HG02759 (cell line): ENCODE data around the gene ZCCHC14.
"Not testable (repeated sequence)": the region's sequence is repeated elsewhere in the genome, so short reads cannot be mapped to it uniquely, and the experiment has no call there.

Experiments used
- ATAC-seq: cut with Tn5 transposase; IDR thresholded peaks from one replicate; pipeline ENCODE4 v1.9.1; 2021; ENCODE audit warnings: mild to moderate bottlenecking, moderate library complexity; ENCODE audit not compliant: unreplicated experiment

ZCCHC14 gene

GRCh38 chr16:87367529-87367928, 125.3 kb downstream of the ZCCHC14 start:
- ATAC-seq: no peak

- ATAC-seq: no peak
These were observed 125.9 kb downstream of the ZCCHC14 start for GRCh38 chr16:87366930-87367329.

GRCh38 chr16:87366288-87366687, 126.5 kb downstream of the ZCCHC14 start:
- ATAC-seq: no peak

GRCh38 chr16:87365021-87365713, 127.7 kb downstream of the ZCCHC14 start:
- ATAC-seq: no peak

- ATAC-seq: no peak
These were observed 128.9 kb downstream of the ZCCHC14 start for GRCh38 chr16:87363771-87364455.

- ATAC-seq: not testable (repeated sequence)
These were observed 129.8 kb downstream of the ZCCHC14 start for GRCh38 chr16:87362828-87363559.

GRCh38 chr16:87361916-87362619, 130.8 kb downstream of the ZCCHC14 start:
- ATAC-seq: no peak

GRCh38 chr16:87360862-87361610, 131.8 kb downstream of the ZCCHC14 start:
- ATAC-seq: no peak

GRCh38 chr16:87359121-87359520, 133.7 kb downstream of the ZCCHC14 start:
- no peak for ATAC-seq

GRCh38 chr16:87358696-87359095, 134.1 kb downstream of the ZCCHC14 start:
- no peak for ATAC-seq

GRCh38 chr16:87358250-87358649, 134.6 kb downstream of the ZCCHC14 start:
- ATAC-seq: no peak

- ATAC-seq: no peak
These were observed 136.4 kb downstream of the ZCCHC14 start for GRCh38 chr16:87356491-87356853.
